Common myeloid progenitor, CD34-positive (primary cell): ENCODE results near the gene FKBP14.
"Not testable (repeated sequence)": the region's sequence is repeated elsewhere in the genome, so short reads cannot be mapped to it uniquely, and the experiment has no call there.

Experiments used
- CTCF ChIA-PET: fragments of 350-600 bp; sonication (Branson Sonifier 250); formaldehyde crosslinking; loops from one replicate; lab custom pipeline; 2021; ENCODE audit warnings: antibody characterized with exemption; lab: Charles Lee
- POLR2A ChIA-PET: fragments of 350-600 bp; sonication (Branson Sonifier 250); formaldehyde crosslinking; loops from one replicate; lab custom pipeline; 2021; ENCODE audit warnings: antibody characterized with exemption; lab: Charles Lee
- DNase-seq, 3 donors: peaks; one replicate each; pipeline versions ENCODE4 v3.0.0 to v3.0.0-alpha.2; 2013
- H3K27ac ChIP-seq, 2 experiments: 1 replicate in 1 of 2; 2 replicates in 1 of 2; pipeline ENCODE4 v1.7.0; 2013; ENCODE audit warnings: inconsistent platforms in 2 of 2, low read length in 2 of 2, mild to moderate bottlenecking in 2 of 2, low read depth in 1 of 2, moderate library complexity in 1 of 2; ENCODE audit not compliant: severe bottlenecking in 2 of 2, insufficient read depth in 1 of 2, poor library complexity in 1 of 2
- H3K27me3 ChIP-seq, 5 experiments: replicated peaks in 2 of 5; 1 replicate in 3 of 5; 2 replicates in 2 of 5; pipeline versions ENCODE4 v1.6.1 to v1.7.0; 2013; ENCODE audit warnings: low read length in 4 of 5, mild to moderate bottlenecking in 2 of 5, moderate library complexity in 2 of 5, inconsistent platforms in 1 of 5; ENCODE audit not compliant: insufficient read depth in 5 of 5, control insufficient read depth in 4 of 5
- H3K36me3 ChIP-seq, 4 experiments: 1 replicate in 2 of 4; 2 replicates in 2 of 4; pipeline versions ENCODE4 v1.6.1 to v1.7.0; 2013; ENCODE audit warnings: low read length in 3 of 4, control low read depth in 1 of 4, mild to moderate bottlenecking in 1 of 4; ENCODE audit not compliant: control insufficient read depth in 4 of 4, insufficient read depth in 4 of 4
- H3K4me1 ChIP-seq, 4 experiments: 1 replicate in 3 of 4; 2 replicates in 1 of 4; pipeline versions ENCODE4 v1.6.1 to v1.7.1; 2013; ENCODE audit warnings: low read length in 3 of 4, mild to moderate bottlenecking in 3 of 4, control low read depth in 1 of 4, inconsistent platforms in 1 of 4, moderate library complexity in 1 of 4; ENCODE audit not compliant: control insufficient read depth in 4 of 4, insufficient read depth in 4 of 4; ENCODE audit errors: control extremely low read depth in 1 of 4
- H3K4me3 ChIP-seq, 7 experiments: 1 replicate in 4 of 7; 2 replicates in 3 of 7; pipeline versions ENCODE4 v1.5.1 to v1.7.0; 2013; ENCODE audit warnings: mild to moderate bottlenecking in 7 of 7, low read length in 6 of 7, moderate library complexity in 6 of 7, inconsistent platforms in 2 of 7, low read depth in 2 of 7, control low read depth in 1 of 7; ENCODE audit not compliant: insufficient read depth in 4 of 7, control insufficient read depth in 1 of 7; ENCODE audit errors: extremely low read depth in 1 of 7
- H3K9me3 ChIP-seq, 5 experiments: 1 replicate in 4 of 5; 2 replicates in 1 of 5; pipeline versions ENCODE4 v1.6.1 to v1.7.1; 2013; ENCODE audit warnings: low read length in 4 of 5, mild to moderate bottlenecking in 2 of 5, inconsistent platforms in 1 of 5, low read depth in 1 of 5, moderate library complexity in 1 of 5; ENCODE audit not compliant: control insufficient read depth in 4 of 5, insufficient read depth in 2 of 5; ENCODE audit errors: control extremely low read depth in 1 of 5
- WGBS: methylation state at CpG from one replicate; pipeline ENCODE4 v1.1.5; 2013; ENCODE audit not compliant: insufficient coverage; 5-methylcytosine and 5-hydroxymethylcytosine counted together

Gene FKBP14

GRCh38 chr7:29969738-29970137, 56.8 kb downstream of the FKBP14 start:
- CTCF ChIA-PET: interaction anchor here (1.4 kb wide), 1 partner anchor 11 kb away, joined by 3 read pairs; no protein-coding TSS in a partner anchor
- Histone ChIP-seq H3K27ac (no peak overlapping the region), H3K36me3 (peaks cover 15 to 52% (median 23%) of the 10 kb centered on the region in 4 experiments), H3K4me3 (no peak overlapping the region), H3K4me1 (peaks cover 0 to 5% (median 0%) of the 10 kb centered on the region in 4 experiments), H3K9me3 (peaks cover 0 to 8% (median 2%) of the 10 kb centered on the region in 5 experiments), H3K27me3 (no peaks in the 10 kb centered on the region)
- WGBS: 70% methylated on average over 2 of the region's 2 CpGs
- DNase-seq: no peak
- POLR2A ChIA-PET: no interaction called here

- no peak for DNase-seq
- ChIA-PET CTCF (interaction anchor here (1.1 to 2.7 kb wide), 3 partner anchors 8 to 17 kb away, joined by 3 to 8 read pairs (median 3); no protein-coding TSS in a partner anchor), POLR2A (no interaction called here)
- Histone ChIP-seq H3K36me3 (peaks cover 15 to 52% (median 25%) of the 10 kb centered on the region in 4 experiments), H3K4me1 (peaks cover 0 to 5% (median 0%) of the 10 kb centered on the region in 4 experiments), H3K4me3 (no peak overlapping the region), H3K27me3 (no peaks in the 10 kb centered on the region), H3K27ac (no peak overlapping the region), H3K9me3 (peaks cover 0 to 8% (median 2%) of the 10 kb centered on the region in 5 experiments)
- 98% methylated on average over 8 of the region's 12 CpGs for WGBS
Measured at GRCh38 chr7:29968683-29969395, 57.7 kb downstream of the FKBP14 start.

GRCh38 chr7:29965030-29965429, 61.5 kb downstream of the FKBP14 start:
- 100% methylated on average over 3 of the region's 3 CpGs for WGBS
- Histone ChIP-seq H3K27ac (no peak overlapping the region), H3K36me3 (peaks cover 15 to 53% (median 31%) of the 10 kb centered on the region in 4 experiments), H3K4me1 (peaks cover 0 to 5% (median 0%) of the 10 kb centered on the region in 4 experiments), H3K27me3 (no peaks in the 10 kb centered on the region), H3K9me3 (peaks cover 0 to 8% (median 2%) of the 10 kb centered on the region in 5 experiments), H3K4me3 (no peak overlapping the region)
- POLR2A ChIA-PET: no interaction called here
- CTCF ChIA-PET: interaction anchor here (1.0 to 1.1 kb wide), 2 partner anchors 13 to 97 kb away, joined by 3 read pairs; no protein-coding TSS in a partner anchor
- DNase-seq: no peak

- ChIA-PET CTCF (no interaction called here), POLR2A (no interaction called here)
- DNase-seq: no peak
- no peaks in the 10 kb centered on the region for H3K9me3 ChIP-seq
- H3K27me3 ChIP-seq: no peaks in the 10 kb centered on the region
- no peak overlapping the region for H3K27ac ChIP-seq
- peaks cover 8 to 37% (median 20%) of the 10 kb centered on the region in 4 experiments for H3K36me3 ChIP-seq
- H3K4me1 ChIP-seq: peaks cover 0 to 4% (median 3%) of the 10 kb centered on the region in 4 experiments
- no peak overlapping the region for H3K4me3 ChIP-seq
- WGBS: 100% methylated on average over 1 of the region's 1 CpG
Measured at GRCh38 chr7:29962035-29962434, 64.5 kb downstream of the FKBP14 start.

GRCh38 chr7:29961611-29962010, 64.9 kb downstream of the FKBP14 start:
- H3K27me3 ChIP-seq, H3K27ac ChIP-seq, POLR2A ChIA-PET, H3K4me3 ChIP-seq, H3K4me1 ChIP-seq, CTCF ChIA-PET, H3K9me3 ChIP-seq, DNase-seq: not testable (repeated sequence)
- H3K36me3 ChIP-seq: peaks cover 8 to 37% (median 20%) of the 10 kb centered on the region in 4 experiments
- 100% methylated on average over 2 of the region's 19 CpGs for WGBS
